ENCODE measurements around the gene NEO1.

The NEO1 gene

DNA sequence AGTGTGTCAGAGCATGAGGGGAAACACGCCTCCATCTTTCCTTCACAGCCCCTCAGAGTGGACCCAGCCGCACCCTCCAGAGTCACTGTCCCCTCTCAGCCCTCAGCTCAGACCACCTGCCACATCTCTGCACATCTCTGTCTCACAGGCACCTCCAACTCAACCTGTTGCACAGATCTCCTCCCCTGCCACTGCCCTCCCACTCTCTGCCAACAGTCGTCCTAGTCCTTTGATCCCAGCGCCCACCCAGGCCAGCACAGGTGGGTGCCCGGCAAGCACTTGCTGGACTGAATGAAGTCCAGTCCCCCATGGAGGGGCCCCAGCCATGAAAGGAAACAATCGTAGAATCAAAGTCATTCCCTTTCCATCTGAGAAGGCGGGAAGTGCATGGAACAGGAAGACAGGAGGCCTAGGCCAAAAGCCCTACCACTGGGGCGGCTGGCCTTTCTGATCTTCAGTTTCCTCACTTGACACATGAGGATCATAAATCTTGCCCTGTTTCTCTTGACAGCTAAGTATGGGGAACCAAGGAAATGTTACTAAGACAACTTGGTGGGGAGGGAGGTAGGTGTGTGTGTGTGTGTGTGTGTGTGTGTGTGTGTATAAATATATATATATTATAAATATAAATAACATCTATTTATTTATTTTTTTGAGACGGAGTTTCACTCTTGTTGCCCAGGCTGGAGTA lies 288.4 kb downstream of the NEO1 start:
- Histone ChIP-seq H3K4me3 (replicated peaks; ENCODE audit: insufficient read depth, low read length) (no peak overlapping the region), H3K27me3 (ENCODE audit: insufficient read depth, poor library complexity, severe bottlenecking) (no peaks in the 10 kb centered on the region), H3K27ac (replicated peaks) (no peak overlapping the region)
- DNase-seq (ENCODE audit: low read depth in 1 of 2, low spot score in 1 of 2) = no peak
- TF ChIP-seq POLR2AphosphoS5 (IDR thresholded peaks at IDR 0.05; ENCODE audit: low read depth) (no peak), GABPA (IDR thresholded peaks at IDR 0.05; ENCODE audit: low read depth) (no peak), SPI1 (IDR thresholded peaks at IDR 0.05; ENCODE audit: borderline replicate concordance, low read depth) (no peak)
- TF ChIP-seq, protein P1, sequence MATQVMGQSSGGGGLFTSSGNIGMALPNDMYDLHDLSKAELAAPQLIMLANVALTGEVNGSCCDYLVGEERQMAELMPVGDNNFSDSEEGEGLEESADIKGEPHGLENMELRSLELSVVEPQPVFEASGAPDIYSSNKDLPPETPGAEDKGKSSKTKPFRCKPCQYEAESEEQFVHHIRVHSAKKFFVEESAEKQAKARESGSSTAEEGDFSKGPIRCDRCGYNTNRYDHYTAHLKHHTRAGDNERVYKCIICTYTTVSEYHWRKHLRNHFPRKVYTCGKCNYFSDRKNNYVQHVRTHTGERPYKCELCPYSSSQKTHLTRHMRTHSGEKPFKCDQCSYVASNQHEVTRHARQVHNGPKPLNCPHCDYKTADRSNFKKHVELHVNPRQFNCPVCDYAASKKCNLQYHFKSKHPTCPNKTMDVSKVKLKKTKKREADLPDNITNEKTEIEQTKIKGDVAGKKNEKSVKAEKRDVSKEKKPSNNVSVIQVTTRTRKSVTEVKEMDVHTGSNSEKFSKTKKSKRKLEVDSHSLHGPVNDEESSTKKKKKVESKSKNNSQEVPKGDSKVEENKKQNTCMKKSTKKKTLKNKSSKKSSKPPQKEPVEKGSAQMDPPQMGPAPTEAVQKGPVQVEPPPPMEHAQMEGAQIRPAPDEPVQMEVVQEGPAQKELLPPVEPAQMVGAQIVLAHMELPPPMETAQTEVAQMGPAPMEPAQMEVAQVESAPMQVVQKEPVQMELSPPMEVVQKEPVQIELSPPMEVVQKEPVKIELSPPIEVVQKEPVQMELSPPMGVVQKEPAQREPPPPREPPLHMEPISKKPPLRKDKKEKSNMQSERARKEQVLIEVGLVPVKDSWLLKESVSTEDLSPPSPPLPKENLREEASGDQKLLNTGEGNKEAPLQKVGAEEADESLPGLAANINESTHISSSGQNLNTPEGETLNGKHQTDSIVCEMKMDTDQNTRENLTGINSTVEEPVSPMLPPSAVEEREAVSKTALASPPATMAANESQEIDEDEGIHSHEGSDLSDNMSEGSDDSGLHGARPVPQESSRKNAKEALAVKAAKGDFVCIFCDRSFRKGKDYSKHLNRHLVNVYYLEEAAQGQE (IDR thresholded peaks at IDR 0.05; ENCODE audit: insufficient replicate concordance, low read depth) = no peak
- TF ChIP-seq, protein P2, sequence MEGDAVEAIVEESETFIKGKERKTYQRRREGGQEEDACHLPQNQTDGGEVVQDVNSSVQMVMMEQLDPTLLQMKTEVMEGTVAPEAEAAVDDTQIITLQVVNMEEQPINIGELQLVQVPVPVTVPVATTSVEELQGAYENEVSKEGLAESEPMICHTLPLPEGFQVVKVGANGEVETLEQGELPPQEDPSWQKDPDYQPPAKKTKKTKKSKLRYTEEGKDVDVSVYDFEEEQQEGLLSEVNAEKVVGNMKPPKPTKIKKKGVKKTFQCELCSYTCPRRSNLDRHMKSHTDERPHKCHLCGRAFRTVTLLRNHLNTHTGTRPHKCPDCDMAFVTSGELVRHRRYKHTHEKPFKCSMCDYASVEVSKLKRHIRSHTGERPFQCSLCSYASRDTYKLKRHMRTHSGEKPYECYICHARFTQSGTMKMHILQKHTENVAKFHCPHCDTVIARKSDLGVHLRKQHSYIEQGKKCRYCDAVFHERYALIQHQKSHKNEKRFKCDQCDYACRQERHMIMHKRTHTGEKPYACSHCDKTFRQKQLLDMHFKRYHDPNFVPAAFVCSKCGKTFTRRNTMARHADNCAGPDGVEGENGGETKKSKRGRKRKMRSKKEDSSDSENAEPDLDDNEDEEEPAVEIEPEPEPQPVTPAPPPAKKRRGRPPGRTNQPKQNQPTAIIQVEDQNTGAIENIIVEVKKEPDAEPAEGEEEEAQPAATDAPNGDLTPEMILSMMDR (IDR thresholded peaks at IDR 0.05; ENCODE audit: insufficient read depth, low read length) = no peak

DNA sequence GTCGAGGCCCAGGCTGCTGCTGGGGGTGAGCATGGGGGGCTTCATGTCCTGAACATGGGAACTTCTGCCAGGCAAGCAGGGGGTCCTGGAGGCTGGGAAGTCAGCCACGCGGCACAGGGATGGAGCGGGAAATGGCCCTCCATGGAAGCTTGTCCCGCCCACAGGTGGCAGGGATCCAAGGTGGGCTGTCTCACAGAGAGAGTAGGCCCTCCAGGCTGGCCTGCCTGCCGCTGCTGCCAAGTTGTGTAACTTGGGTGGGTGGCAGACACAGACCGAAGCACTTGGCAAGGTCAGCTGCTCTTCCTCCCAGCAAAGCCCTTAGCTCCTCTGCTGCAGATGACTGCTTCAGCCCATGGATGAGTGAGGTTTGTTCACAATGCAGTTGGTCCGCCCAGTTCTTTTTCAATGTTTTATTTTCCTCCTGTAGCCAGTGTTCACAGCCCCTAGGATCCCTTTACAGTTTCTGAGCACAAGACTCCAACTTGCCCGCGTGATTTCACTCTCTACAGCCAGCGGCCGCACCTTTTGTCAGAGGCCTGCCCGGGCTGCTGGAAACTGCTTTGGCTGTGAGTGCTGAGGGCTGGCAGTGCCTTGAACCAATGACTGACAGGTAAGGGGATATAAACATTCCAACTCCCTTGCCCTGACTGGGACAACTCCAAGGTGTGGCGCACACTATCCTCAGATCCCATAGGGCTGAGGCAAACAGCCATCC lies 289.8 kb downstream of the NEO1 start:
- TF ChIP-seq GABPA (IDR thresholded peaks at IDR 0.05; ENCODE audit: low read depth) (no peak), SPI1 (IDR thresholded peaks at IDR 0.05; ENCODE audit: borderline replicate concordance, low read depth) (no peak), POLR2AphosphoS5 (IDR thresholded peaks at IDR 0.05; ENCODE audit: low read depth) (no peak)
- TF ChIP-seq, protein P1 (IDR thresholded peaks at IDR 0.05; ENCODE audit: insufficient replicate concordance, low read depth) = no peak
- TF ChIP-seq, protein P2 (IDR thresholded peaks at IDR 0.05; ENCODE audit: insufficient read depth, low read length) = no peak
- no peak overlapping the region for H3K4me3 ChIP-seq (replicated peaks; ENCODE audit: insufficient read depth, low read length)
- H3K27ac ChIP-seq (replicated peaks) = no peak overlapping the region
- no peaks in the 10 kb centered on the region for H3K27me3 ChIP-seq (ENCODE audit: insufficient read depth, poor library complexity, severe bottlenecking)
- no peak for DNase-seq (ENCODE audit: low read depth in 1 of 2, low spot score in 1 of 2)

DNA sequence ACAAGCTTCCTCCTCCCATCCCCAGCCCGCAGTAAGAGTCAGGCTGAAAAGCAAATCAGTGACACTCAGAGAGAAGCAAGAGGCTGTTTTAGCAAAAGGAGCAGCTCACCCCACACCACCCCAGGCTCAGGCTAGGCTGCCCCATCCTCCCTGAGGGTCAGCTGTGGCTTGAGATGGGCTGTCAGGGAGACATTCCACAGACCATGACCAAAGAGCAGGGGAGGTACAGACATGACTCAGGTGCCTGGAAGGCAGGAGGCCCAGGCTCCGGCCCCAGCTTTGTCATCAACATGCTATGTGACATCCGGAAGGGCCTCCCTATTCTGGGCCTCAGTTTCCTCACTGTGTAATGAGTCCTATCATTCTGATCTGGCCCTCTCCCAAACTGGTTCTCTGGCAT lies 291.8 kb downstream of the NEO1 start:
- TF ChIP-seq, protein P2 (IDR thresholded peaks at IDR 0.05; ENCODE audit: insufficient read depth, low read length) = no peak
- TF ChIP-seq, protein P1 (IDR thresholded peaks at IDR 0.05; ENCODE audit: insufficient replicate concordance, low read depth) = no peak
- TF ChIP-seq SPI1 (IDR thresholded peaks at IDR 0.05; ENCODE audit: borderline replicate concordance, low read depth) (no peak), GABPA (IDR thresholded peaks at IDR 0.05; ENCODE audit: low read depth) (no peak), POLR2AphosphoS5 (IDR thresholded peaks at IDR 0.05; ENCODE audit: low read depth) (no peak)
- no peak for DNase-seq (ENCODE audit: low read depth in 1 of 2, low spot score in 1 of 2)
- Histone ChIP-seq H3K4me3 (replicated peaks; ENCODE audit: insufficient read depth, low read length) (no peak overlapping the region), H3K27ac (replicated peaks) (no peak overlapping the region), H3K27me3 (ENCODE audit: insufficient read depth, poor library complexity, severe bottlenecking) (no peaks in the 10 kb centered on the region)
